HFF-Myc (cell line): Measurements from ENCODE around the gene ZNF613.

ENCODE experiments used
- DNase-seq: peaks from one replicate; pipeline ENCODE4 v3.0.0-alpha.2; 2011; ENCODE audit warnings: low read depth; ENCODE audit errors: extremely low read depth
- H3K4me3 ChIP-seq: replicated peaks from 2 replicates; pipeline ENCODE4 v1.5.1; 2011; ENCODE audit warnings: low read depth, mild to moderate bottlenecking, control low read depth, low read length
- TF ChIP-seq, protein P1 (sequence below): IDR thresholded peaks from 2 replicates; pipeline ENCODE4 v1.5.1; 2012; ENCODE audit warnings: mild to moderate bottlenecking, low read depth, low read length, control low read depth; ENCODE audit errors: missing control alignments

ZNF613 gene

DNA sequence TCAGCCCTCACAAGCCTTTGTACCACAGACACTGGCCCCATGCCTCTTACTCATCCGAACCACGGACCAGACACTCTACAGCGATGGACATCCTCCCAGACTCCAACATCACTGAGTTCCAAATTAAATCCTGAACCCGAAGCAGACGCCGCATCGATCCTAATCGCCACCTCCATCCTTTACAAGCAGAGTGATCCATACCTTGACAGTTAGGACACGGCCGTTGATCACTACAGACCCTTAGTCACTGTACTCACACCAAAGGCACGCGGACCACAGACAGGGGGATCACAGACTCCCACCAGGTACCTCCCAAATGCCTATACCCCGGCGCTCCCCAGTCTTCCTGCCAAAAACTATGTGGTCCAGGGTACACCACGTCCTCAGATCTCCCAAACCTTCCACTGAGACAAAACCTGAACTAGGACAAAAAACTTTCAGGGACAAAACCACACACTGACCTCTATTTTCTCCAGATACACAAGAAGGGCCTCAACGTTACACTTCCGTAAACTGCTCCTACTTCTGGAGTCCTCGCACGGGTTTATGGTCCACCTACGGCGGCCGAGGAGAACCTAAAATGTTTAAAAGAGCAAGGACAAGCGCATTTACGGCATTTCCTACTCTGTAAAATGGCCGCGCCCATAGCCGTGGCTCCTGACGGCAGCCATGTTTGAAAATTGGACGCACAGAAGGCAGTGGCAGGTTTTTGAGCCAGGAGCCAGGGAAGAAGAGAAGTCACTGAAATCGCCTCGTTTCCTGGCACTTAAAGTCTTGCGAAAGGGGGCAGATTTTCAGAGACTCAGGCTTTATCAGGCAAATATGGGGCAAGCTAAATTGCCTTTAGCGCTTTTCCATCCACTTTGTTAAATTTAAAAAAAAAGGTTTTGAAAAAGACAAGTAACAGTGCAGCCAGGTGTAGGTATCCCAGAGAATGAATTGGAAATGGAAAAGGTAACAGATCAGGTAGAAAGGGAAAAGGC, 59.3 kb downstream of the ZNF613 start, which contains the start of gene ZNF350:
Gene ZNF350, minus strand, starts transcription at position 532 of the 983 bp plus-strand sequence. CDS start 12,480 bp downstream, outside the sequence.
- DNase-seq: peak; percentile 82
- H3K4me3 ChIP-seq: peak within 1 kb of the TSS; percentile 74
- TF ChIP-seq, protein P1, sequence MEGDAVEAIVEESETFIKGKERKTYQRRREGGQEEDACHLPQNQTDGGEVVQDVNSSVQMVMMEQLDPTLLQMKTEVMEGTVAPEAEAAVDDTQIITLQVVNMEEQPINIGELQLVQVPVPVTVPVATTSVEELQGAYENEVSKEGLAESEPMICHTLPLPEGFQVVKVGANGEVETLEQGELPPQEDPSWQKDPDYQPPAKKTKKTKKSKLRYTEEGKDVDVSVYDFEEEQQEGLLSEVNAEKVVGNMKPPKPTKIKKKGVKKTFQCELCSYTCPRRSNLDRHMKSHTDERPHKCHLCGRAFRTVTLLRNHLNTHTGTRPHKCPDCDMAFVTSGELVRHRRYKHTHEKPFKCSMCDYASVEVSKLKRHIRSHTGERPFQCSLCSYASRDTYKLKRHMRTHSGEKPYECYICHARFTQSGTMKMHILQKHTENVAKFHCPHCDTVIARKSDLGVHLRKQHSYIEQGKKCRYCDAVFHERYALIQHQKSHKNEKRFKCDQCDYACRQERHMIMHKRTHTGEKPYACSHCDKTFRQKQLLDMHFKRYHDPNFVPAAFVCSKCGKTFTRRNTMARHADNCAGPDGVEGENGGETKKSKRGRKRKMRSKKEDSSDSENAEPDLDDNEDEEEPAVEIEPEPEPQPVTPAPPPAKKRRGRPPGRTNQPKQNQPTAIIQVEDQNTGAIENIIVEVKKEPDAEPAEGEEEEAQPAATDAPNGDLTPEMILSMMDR: no peak

DNA sequence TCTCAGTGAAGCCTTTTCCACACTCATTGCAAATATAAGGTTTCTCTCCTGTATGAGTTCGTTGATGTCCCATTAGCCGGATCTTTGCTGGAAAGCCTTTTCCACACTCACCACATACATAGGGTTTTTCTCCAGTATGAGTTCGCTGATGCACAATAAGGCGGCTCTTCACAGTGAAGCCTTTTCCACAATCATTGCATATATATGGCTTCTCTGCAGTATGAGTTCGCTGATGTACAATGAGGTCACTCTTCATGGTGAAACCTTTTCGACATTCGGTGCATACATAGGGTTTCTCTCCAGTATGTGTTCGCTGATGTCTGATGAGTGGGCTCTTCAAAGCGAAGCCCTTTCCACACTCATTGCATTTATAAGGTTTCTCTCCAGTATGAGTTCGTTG, 66.2 kb downstream of the ZNF613 start:
- H3K4me3 ChIP-seq: no peak overlapping the region
- DNase-seq: no peak
- TF ChIP-seq, protein P1: no peak

DNA sequence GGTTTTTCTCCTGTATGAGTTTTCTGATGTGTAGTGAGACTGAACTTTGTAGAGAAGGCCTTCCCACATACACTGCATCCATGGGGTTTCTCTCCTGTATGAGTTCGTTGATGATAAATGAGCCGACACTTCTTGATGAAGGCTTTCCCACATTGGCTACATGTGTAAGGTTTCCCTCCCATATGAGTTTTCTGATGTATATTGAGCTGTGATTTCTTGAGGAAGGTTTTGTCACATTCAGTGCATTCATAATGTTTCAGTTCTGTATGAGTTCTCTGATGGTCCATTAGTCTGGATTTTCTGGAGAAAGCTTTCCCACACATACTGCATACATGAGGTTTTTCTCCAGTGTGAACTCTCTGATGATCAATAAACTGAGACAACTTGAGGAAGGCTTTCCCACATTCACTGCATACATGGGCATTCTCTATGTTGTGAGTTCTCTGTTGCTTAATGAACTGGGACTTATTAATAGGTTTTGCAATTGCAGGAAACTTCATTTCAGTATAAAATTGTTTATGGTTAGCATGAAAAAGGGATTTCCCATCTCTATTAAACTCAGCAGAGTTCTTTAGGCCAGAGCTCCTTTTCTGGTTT, 66.9 kb downstream of the ZNF613 start:
- TF ChIP-seq, protein P1: no peak
- no peak for DNase-seq
- no peak overlapping the region for H3K4me3 ChIP-seq
